ENCODE data around the gene IFNGR2. TPM values are rescaled to one million over a fixed set of nuclear protein-coding genes. Genes with fewer than 3 reads are reported as not detected.

IFNGR2 gene
- total and polyA plus RNA-seq, 2 of the 13 experiments (the other 11 are each of a cell fraction or from before 2014, with no cell fraction given) = 61.3 to 117 TPM

DNA sequence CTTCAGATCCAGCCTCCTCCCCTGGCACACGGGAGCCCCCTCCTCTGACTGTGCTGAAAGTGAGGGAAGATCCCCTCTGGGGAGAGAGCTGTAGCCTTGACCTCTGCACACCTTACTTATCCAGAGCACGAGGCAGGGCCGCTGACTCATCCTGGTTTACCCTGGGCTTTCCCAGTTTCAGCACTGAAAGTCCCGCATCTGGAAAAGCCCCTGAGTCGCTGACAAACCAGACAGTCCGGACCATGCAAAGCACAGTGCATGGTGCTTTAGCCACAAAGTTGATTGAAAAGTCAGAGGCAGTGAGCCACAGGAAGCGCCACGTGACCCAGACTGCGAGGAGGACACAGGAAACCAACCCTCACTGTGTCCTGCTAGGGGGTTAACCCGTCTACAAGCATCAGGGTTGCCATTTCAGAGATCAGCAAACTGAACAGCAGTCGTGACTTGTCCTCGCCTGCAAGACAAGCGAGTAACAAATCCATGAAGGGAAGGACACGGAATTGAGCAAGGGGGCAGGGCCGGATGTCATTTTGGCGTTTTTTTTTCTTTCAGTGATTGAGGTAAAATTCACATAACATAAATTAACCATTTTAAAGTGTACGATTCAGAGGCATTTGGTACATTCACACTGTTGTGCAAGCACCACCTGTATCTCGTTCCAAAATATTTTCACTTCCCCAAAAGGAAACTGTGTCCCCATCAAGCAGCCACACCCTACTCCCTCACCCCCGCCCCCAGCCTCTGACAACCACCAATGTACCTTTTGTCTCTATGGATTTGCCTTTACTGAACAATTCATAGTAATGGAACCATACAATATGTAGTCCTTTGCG is 19.9 kb upstream of the IFNGR2 start (continued):
- TF ChIP-seq, protein P1, sequence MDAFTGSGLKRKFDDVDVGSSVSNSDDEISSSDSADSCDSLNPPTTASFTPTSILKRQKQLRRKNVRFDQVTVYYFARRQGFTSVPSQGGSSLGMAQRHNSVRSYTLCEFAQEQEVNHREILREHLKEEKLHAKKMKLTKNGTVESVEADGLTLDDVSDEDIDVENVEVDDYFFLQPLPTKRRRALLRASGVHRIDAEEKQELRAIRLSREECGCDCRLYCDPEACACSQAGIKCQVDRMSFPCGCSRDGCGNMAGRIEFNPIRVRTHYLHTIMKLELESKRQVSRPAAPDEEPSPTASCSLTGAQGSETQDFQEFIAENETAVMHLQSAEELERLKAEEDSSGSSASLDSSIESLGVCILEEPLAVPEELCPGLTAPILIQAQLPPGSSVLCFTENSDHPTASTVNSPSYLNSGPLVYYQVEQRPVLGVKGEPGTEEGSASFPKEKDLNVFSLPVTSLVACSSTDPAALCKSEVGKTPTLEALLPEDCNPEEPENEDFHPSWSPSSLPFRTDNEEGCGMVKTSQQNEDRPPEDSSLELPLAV (CRISPR knock-in tag; conservative IDR thresholded peaks at IDR 0.05; ENCODE audit: low read depth) = no peak
- TF ChIP-seq GTF3A (CRISPR knock-in tag; conservative IDR thresholded peaks at IDR 0.05) = no peak
- TF ChIP-seq MEIS2 (CRISPR knock-in tag; IDR thresholded peaks at IDR 0.05) = 0 out of 2 replicates have a peak, but pooled peaks have one; percentile 39
- TF ChIP-seq BRD4 (CRISPR knock-in tag; IDR thresholded peaks at IDR 0.05) = no peak
- TF ChIP-seq, protein P2, sequence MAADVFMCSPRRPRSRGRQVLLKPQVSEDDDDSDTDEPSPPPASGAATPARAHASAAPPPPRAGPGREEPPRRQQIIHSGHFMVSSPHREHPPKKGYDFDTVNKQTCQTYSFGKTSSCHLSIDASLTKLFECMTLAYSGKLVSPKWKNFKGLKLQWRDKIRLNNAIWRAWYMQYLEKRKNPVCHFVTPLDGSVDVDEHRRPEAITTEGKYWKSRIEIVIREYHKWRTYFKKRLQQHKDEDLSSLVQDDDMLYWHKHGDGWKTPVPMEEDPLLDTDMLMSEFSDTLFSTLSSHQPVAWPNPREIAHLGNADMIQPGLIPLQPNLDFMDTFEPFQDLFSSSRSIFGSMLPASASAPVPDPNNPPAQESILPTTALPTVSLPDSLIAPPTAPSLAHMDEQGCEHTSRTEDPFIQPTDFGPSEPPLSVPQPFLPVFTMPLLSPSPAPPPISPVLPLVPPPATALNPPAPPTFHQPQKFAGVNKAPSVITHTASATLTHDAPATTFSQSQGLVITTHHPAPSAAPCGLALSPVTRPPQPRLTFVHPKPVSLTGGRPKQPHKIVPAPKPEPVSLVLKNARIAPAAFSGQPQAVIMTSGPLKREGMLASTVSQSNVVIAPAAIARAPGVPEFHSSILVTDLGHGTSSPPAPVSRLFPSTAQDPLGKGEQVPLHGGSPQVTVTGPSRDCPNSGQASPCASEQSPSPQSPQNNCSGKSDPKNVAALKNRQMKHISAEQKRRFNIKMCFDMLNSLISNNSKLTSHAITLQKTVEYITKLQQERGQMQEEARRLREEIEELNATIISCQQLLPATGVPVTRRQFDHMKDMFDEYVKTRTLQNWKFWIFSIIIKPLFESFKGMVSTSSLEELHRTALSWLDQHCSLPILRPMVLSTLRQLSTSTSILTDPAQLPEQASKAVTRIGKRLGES (CRISPR knock-in tag; IDR thresholded peaks at IDR 0.05; ENCODE audit: borderline replicate concordance) = no peak
- TF ChIP-seq MXD3 (CRISPR knock-in tag; IDR thresholded peaks at IDR 0.05) = no peak
- peak; percentile 50 for TF ChIP-seq PHF5A (CRISPR knock-in tag; IDR thresholded peaks at IDR 0.05; ENCODE audit: low read depth, unreplicated experiment)
- TF ChIP-seq ZKSCAN5 (CRISPR knock-in tag; IDR thresholded peaks at IDR 0.05) = no peak
- no peak for TF ChIP-seq ZNF569 (CRISPR knock-in tag; IDR thresholded peaks at IDR 0.05; ENCODE audit: borderline replicate concordance)
- TF ChIP-seq TEAD3 (CRISPR knock-in tag; optimal IDR thresholded peaks at IDR 0.05; ENCODE audit: borderline replicate concordance) = peak; percentile 48
- TF ChIP-seq YY1 (IDR thresholded peaks at IDR 0.05; ENCODE audit: insufficient read depth, insufficient replicate concordance, low read depth, low read length) = no peak
- no peak for TF ChIP-seq CEBPZ (IDR thresholded peaks at IDR 0.05; ENCODE audit: low read length)
- no peak for TF ChIP-seq ZFP36 (IDR thresholded peaks at IDR 0.05; ENCODE audit: borderline replicate concordance, low read depth, low read length, partially characterized antibody)
- TF ChIP-seq MTA3 (CRISPR knock-in tag; IDR thresholded peaks at IDR 0.05) = no peak
- no peak for TF ChIP-seq BRCA1 (CRISPR knock-in tag; IDR thresholded peaks at IDR 0.05)
- TF ChIP-seq, protein P3, sequence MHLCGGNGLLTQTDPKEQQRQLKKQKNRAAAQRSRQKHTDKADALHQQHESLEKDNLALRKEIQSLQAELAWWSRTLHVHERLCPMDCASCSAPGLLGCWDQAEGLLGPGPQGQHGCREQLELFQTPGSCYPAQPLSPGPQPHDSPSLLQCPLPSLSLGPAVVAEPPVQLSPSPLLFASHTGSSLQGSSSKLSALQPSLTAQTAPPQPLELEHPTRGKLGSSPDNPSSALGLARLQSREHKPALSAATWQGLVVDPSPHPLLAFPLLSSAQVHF (CRISPR knock-in tag; IDR thresholded peaks at IDR 0.05) = no peak
- TF ChIP-seq CENPX (CRISPR knock-in tag; IDR thresholded peaks at IDR 0.05) = no peak
- TF ChIP-seq ZNF616 (CRISPR knock-in tag; IDR thresholded peaks at IDR 0.05; ENCODE audit: low read depth) = no peak; the same call in 1 of the 2 replicates

Data from HepG2 (cell line).